BJ (cell line): ENCODE results near the gene ID1. TPM values are rescaled to one million over a fixed set of nuclear protein-coding genes. Genes with fewer than 3 reads are reported as not detected.

ENCODE experiments used
- CTCF ChIA-PET: fragments of 350-600 bp; formaldehyde crosslinking; extraction: SDS; loops from one replicate; lab custom pipeline; 2021; ENCODE audit warnings: antibody characterized with exemption, inconsistent platforms; lab: Yijun Ruan, JAX
- POLR2A ChIA-PET: fragments of 300-600 bp; sonication (Branson Sonifier 250); formaldehyde crosslinking; extraction: SDS; loops from one replicate; lab custom pipeline; 2021; ENCODE audit warnings: antibody characterized with exemption; lab: Charles Lee
- DNase-seq: peaks from one replicate; pipeline ENCODE4 v3.0.0-alpha.2; 2011; ENCODE audit warnings: low read depth
- H3K27me3 ChIP-seq: 2 replicates; pipeline ENCODE4 v1.6.0; 2011; ENCODE audit warnings: low read length; ENCODE audit not compliant: control insufficient read depth, insufficient read depth
- H3K36me3 ChIP-seq: 2 replicates; pipeline ENCODE4 v1.5.1; 2011; ENCODE audit warnings: low read length; ENCODE audit not compliant: control insufficient read depth, insufficient read depth
- H3K4me3 ChIP-seq: 2 replicates; pipeline ENCODE4 v1.5.1; 2011; ENCODE audit warnings: low read depth, mild to moderate bottlenecking, control low read depth, low read length
- CTCF ChIP-seq: IDR thresholded peaks from 2 replicates; pipeline ENCODE4 v1.5.1; 2011; ENCODE audit warnings: low read depth, mild to moderate bottlenecking, control low read depth, inconsistent platforms, low read length, moderate library complexity; ENCODE audit not compliant: insufficient read depth
- polyA plus RNA-seq: library from polyadenylated mRNA; depleted of rRNA; stranded (reverse); fragments of >200 nt; gene quantifications from 2 replicates; pipeline ENCODE4 v1.2.3, GENCODE V29; 2011

The ID1 gene
- polyA plus RNA-seq, 1 experiment, result 135 TPM

DNA sequence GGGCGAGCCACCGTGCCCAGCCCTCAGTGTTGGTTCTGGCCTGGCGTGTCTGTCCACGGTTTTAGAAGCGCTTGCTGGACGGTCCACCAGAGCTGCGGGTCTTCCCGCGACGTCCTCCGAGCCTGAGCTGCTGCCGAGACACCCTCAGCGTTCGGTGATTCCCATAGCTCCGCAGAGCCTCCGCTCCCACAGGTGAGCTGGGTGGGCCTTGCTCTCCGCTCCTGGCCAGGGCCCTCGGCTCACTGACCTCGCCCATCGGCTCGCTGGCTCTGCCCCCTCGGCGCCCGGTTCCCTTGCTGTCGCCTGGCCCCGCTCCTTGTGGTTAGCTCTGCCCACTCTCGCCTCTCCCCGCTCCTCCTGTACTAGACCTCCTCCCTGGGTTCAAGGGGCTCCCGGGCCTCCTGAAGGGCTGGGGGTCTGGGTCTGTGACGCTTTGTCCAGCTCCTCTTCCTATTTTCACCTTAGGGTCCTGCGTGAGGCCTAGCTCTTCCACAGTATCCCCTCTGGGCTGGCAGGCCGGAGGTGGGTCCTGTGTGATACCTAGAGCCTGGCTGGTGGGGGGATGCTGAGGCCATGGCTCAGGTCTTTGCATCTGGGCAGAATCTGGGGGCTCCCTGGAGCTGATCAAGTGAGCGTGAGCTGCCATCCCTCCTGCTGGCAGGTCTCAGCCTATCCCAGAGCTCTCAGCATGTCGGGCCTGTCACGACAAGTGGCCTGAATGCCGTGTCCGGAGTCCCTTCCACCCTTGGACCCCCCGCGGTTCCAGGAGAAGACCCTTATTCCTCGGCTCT is 27.7 kb downstream of the ID1 start:
- Histone ChIP-seq H3K4me3 (no peak overlapping the region), H3K27me3 (no peaks in the 10 kb centered on the region), H3K36me3 (no peaks in the 10 kb centered on the region)
- POLR2A ChIA-PET, result interaction anchor here (0.5 kb wide), 1 partner anchor 90 kb away, joined by 5 read pairs; the partner anchor contains the start of gene BCL2L1
- CTCF ChIA-PET, result interaction anchor here (1.1 to 4.8 kb wide), 10 partner anchors 11 to 95 kb away, joined by 4 to 73 read pairs (median 22); partner anchors contain the start of gene BCL2L1
- TF ChIP-seq CTCF, result no peak
- no peak for DNase-seq

- CTCF ChIA-PET, result interaction anchor here (1.0 to 4.8 kb wide), 21 partner anchors 8 to 213 kb away, joined by 4 to 73 read pairs (median 12); partner anchors contain the start of genes BCL2L1 and TPX2
- Histone ChIP-seq H3K4me3 (no peak overlapping the region), H3K36me3 (no peaks in the 10 kb centered on the region), H3K27me3 (no peaks in the 10 kb centered on the region)
- TF ChIP-seq CTCF, result no peak
- no peak for DNase-seq
- POLR2A ChIA-PET, result no interaction called here
Observed at GRCh38 chr20:31633339-31633914, 28.3 kb downstream of the ID1 start.

DNA sequence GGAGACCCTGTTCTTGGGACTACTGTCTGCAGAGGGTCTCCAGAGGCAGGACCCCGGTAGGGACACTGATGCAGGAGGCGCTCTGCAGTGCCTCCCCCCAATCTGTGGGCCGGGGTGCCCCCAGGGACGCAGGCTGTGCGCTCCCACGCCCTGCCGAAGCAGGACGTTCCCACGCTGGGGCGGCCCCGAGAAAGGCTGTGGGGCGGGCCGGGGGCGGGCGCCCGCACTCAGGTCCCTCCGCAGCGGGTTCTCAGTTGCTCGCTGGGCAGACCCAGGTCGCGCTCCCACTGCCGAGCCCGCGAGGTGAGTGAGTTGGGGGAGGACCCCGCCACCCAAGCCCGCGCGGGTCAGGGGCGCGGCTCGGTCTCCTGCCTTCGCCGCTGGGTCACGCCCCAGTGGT is 32.6 kb downstream of the ID1 start, which contains the start of gene COX4I2:
Gene COX4I2 (plus strand): TSS at position 253 of the 400 bp plus-strand sequence. CDS start 1,106 bp downstream, outside the sequence.
- POLR2A ChIA-PET, result no interaction called here
- no peaks in the 10 kb centered on the region for H3K36me3 ChIP-seq
- CTCF ChIA-PET, result interaction anchor here (1.2 kb wide), 1 partner anchor 75 kb away, joined by 3 read pairs; no protein-coding TSS in a partner anchor
- TF ChIP-seq CTCF, result no peak
- DNase-seq, result no peak
- H3K4me3 ChIP-seq, result no peak within 1 kb of the TSS
- peaks cover 3% of the 10 kb centered on the region; the same call in 1 of the 2 replicates for H3K27me3 ChIP-seq

DNA sequence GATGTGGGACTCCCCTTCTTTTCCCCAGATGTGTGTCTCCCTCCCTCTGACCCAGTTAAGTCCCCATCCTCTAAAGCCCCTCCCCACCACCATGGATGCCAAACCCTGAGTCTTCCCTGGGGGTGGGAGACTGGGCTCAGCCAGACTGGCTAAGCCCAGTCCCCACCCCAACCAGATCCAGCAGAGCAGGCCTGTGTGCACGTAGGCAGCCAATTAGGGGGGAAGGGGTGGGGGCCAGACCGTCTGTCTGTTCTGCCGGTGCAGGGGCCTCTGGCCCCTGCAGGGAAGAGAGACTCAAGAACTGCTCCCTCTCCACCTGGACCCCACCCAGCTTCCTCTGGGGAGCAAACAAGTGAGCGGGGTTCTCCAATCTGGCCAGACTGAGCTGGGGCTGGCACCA is 33.2 kb downstream of the ID1 start:
- POLR2A ChIA-PET, result interaction anchor here (0.5 kb wide), 1 partner anchor 8 kb away, joined by 9 read pairs; no protein-coding TSS in a partner anchor
- no peaks in the 10 kb centered on the region for H3K36me3 ChIP-seq
- H3K27me3 ChIP-seq, result peaks cover 3% of the 10 kb centered on the region; the same call in 1 of the 2 replicates
- CTCF ChIA-PET, result interaction anchor here (0.6 to 3.5 kb wide), 3 partner anchors 25 to 86 kb away, joined by 3 to 16 read pairs (median 3); no protein-coding TSS in a partner anchor
- TF ChIP-seq CTCF, result no peak
- no peak overlapping the region for H3K4me3 ChIP-seq
- DNase-seq, result no peak

GRCh38 chr20:31638816-31639215 is 33.7 kb downstream of the ID1 start:
- Histone ChIP-seq H3K36me3 (no peaks in the 10 kb centered on the region), H3K4me3 (no peak overlapping the region), H3K27me3 (peaks cover 4% of the 10 kb centered on the region; the same call in 1 of the 2 replicates)
- CTCF ChIA-PET, result interaction anchor here (0.6 to 3.5 kb wide), 3 partner anchors 26 to 85 kb away, joined by 3 to 16 read pairs (median 3); no protein-coding TSS in a partner anchor
- no peak for DNase-seq
- TF ChIP-seq CTCF, result no peak
- POLR2A ChIA-PET, result interaction anchor here (0.5 kb wide), 1 partner anchor 8 kb away, joined by 9 read pairs; no protein-coding TSS in a partner anchor
